SK-N-SH (cell line): ENCODE results near the gene RPS6KC1. TPM values are rescaled to one million over a fixed set of nuclear protein-coding genes. Genes with fewer than 3 reads are reported as not detected.

Source experiments
- CTCF ChIA-PET: fragments of 300-600, 350-600 bp; formaldehyde crosslinking; extraction: SDS; loops from one replicate; lab custom pipeline; 2021; lab: Yijun Ruan, JAX
- POLR2A ChIA-PET: fragments of 350-600 bp; sonication (Branson Sonifier 250); formaldehyde crosslinking; extraction: SDS; loops from one replicate; lab custom pipeline; 2020; ENCODE audit warnings: antibody characterized with exemption, inconsistent platforms; lab: Yijun Ruan, JAX
- DNase-seq: peaks from one replicate; pipeline ENCODE4 v3.0.0; 2012
- H2AFZ ChIP-seq: fragments of 200-600 bp; sonication (generic); 2 replicates; pipeline ENCODE4 v1.8.1; 2016; ENCODE audit warnings: antibody characterized with exemption, mild to moderate bottlenecking, low read depth
- H3F3A ChIP-seq: fragments of 200-600 bp; sonication (generic); replicated peaks from 2 replicates; pipeline ENCODE3; 2016; ENCODE audit warnings: antibody characterized with exemption, mild to moderate bottlenecking; ENCODE audit not compliant: insufficient read depth
- H3K27ac ChIP-seq, 2 experiments: fragments of 200-500 bp in 1 of 2; fragments of 200-600 bp in 1 of 2; sonication (Bioruptor generic) in 1 of 2; sonication (generic), shearing (Covaris generic) in 1 of 2; 2 replicates each; pipeline versions ENCODE4 v1.5.1 to v1.6.1; 2014 to 2016; ENCODE audit warnings: low read depth in 2 of 2, inconsistent platforms in 1 of 2, low read length in 1 of 2, mild to moderate bottlenecking in 1 of 2, mixed read lengths in 1 of 2
- H3K27me3 ChIP-seq: fragments of 200-600 bp; sonication (generic), shearing (Covaris generic); 2 replicates; pipeline ENCODE4 v1.6.1; 2016; ENCODE audit warnings: mixed run types; ENCODE audit not compliant: insufficient read depth
- H3K36me3 ChIP-seq, 2 experiments: fragments of 200-500 bp in 1 of 2; fragments of 200-600 bp in 1 of 2; sonication (Bioruptor generic) in 1 of 2; sonication (generic) in 1 of 2; replicated peaks in 1 of 2; 2 replicates each; pipeline versions ENCODE3 to v1.5.1; 2014 to 2016; ENCODE audit warnings: low read length in 1 of 2, mild to moderate bottlenecking in 1 of 2; ENCODE audit not compliant: insufficient read depth in 2 of 2, control insufficient read depth in 1 of 2
- H3K4me1 ChIP-seq, 2 experiments: fragments of 200-500 bp in 1 of 2; fragments of 200-600 bp in 1 of 2; sonication (Bioruptor generic) in 1 of 2; sonication (generic), shearing (Covaris generic) in 1 of 2; 2 replicates each; pipeline versions ENCODE4 v1.5.1 to v1.6.1; 2014 to 2016; ENCODE audit warnings: low read depth in 1 of 2, low read length in 1 of 2, mixed run types in 1 of 2; ENCODE audit not compliant: insufficient read depth in 2 of 2, control insufficient read depth in 1 of 2
- H3K4me2 ChIP-seq: fragments of 200-600 bp; sonication (generic), shearing (Covaris generic); 2 replicates; pipeline ENCODE4 v1.6.1; 2017; ENCODE audit warnings: mixed run types
- H3K4me3 ChIP-seq, 2 experiments: fragments of 200-500 bp in 1 of 2; fragments of 200-600 bp in 1 of 2; sonication (Bioruptor generic) in 1 of 2; sonication (generic), shearing (Covaris generic) in 1 of 2; 2 replicates each; pipeline versions ENCODE4 v1.5.1 to v1.8.1; 2014 to 2016; ENCODE audit warnings: low read depth in 2 of 2, inconsistent platforms in 1 of 2, low read length in 1 of 2, mild to moderate bottlenecking in 1 of 2, mixed read lengths in 1 of 2, moderate library complexity in 1 of 2
- H3K79me2 ChIP-seq: fragments of 200-600 bp; sonication (generic); 2 replicates; pipeline ENCODE4 v1.8.1; 2017; ENCODE audit warnings: mild to moderate bottlenecking; ENCODE audit not compliant: insufficient read depth
- H3K9ac ChIP-seq: fragments of 200-600 bp; sonication (generic); 2 replicates; pipeline ENCODE4 v1.6.1; 2017; ENCODE audit warnings: mixed run types
- H3K9me2 ChIP-seq: fragments of 200-600 bp; sonication (generic); 2 replicates; pipeline ENCODE4 v1.6.1; 2017; ENCODE audit warnings: mixed run types
- H3K9me3 ChIP-seq: fragments of 200-600 bp; sonication (generic); 2 replicates; pipeline ENCODE4 v1.6.1; 2017; ENCODE audit warnings: mixed run types, mild to moderate bottlenecking, moderate library complexity
- H4K20me1 ChIP-seq: fragments of 200-600 bp; sonication (generic); 2 replicates; pipeline ENCODE4 v1.6.1; 2017; ENCODE audit warnings: mild to moderate bottlenecking, mixed run types; ENCODE audit not compliant: insufficient read depth
- IRF3 ChIP-seq: fragments of 150-350 bp; IDR thresholded peaks from 2 replicates; pipeline ENCODE4 v1.6.1; 2016; ENCODE audit warnings: mild to moderate bottlenecking, low read depth, low read length
- NFIC ChIP-seq: IDR thresholded peaks from 2 replicates; pipeline ENCODE4 v1.4.0; 2012; ENCODE audit warnings: borderline replicate concordance
- NRF1 ChIP-seq: IDR thresholded peaks from 2 replicates; pipeline ENCODE4 v1.6.1; 2012; ENCODE audit warnings: low read depth, mild to moderate bottlenecking, low read length
- RCOR1 ChIP-seq: fragments of 150-350 bp; IDR thresholded peaks from 2 replicates; pipeline ENCODE4 v1.6.1; 2017; ENCODE audit warnings: antibody characterized with exemption, low read length
- REST ChIP-seq: IDR thresholded peaks from 2 replicates; pipeline ENCODE4 v1.6.1; 2012; ENCODE audit warnings: mild to moderate bottlenecking, low read depth, low read length, moderate library complexity
- SIN3A ChIP-seq: IDR thresholded peaks from 2 replicates; pipeline ENCODE4 v1.6.1; 2012; ENCODE audit warnings: low read depth, mild to moderate bottlenecking, low read length, moderate library complexity, borderline replicate concordance
- TAF1 ChIP-seq: IDR thresholded peaks from 2 replicates; pipeline ENCODE4 v1.6.1; 2012; ENCODE audit warnings: low read depth, mild to moderate bottlenecking, low read length, moderate library complexity, borderline replicate concordance
- TCF12 ChIP-seq: IDR thresholded peaks from 2 replicates; pipeline ENCODE4 v1.4.0; 2012
- USF1 ChIP-seq: IDR thresholded peaks from 2 replicates; pipeline ENCODE4 v1.4.0; 2012; ENCODE audit warnings: low read depth, borderline replicate concordance
- YY1 ChIP-seq: IDR thresholded peaks from 2 replicates; pipeline ENCODE4 v1.4.0; 2012; ENCODE audit warnings: low read depth, mild to moderate bottlenecking
- WGBS: methylation state at CpG from one replicate; pipeline ENCODE4 v1.1.6; 2017; ENCODE audit warnings: low lambda C conversion rate; 5-methylcytosine and 5-hydroxymethylcytosine counted together
- polyA plus RNA-seq, 3 experiments: library from polyadenylated mRNA; depleted of rRNA; stranded (reverse); fragments of >200 nt; gene quantifications; 2 replicates each; pipeline ENCODE4 v1.2.3, GENCODE V29; 2012

The RPS6KC1 gene
- polyA plus RNA-seq, 1 of the 3 experiments (the other 2 are of a cell fraction) = 7.8 TPM

- ChIA-PET POLR2A (interaction anchor here (0.5 kb wide), 1 partner anchor 17 kb away, joined by 4 read pairs; no protein-coding TSS in a partner anchor), CTCF (interaction anchor here (1.1 kb wide), 1 partner anchor 65 kb away, joined by 3 read pairs; no protein-coding TSS in a partner anchor)
- no peak overlapping the region for H3K9ac ChIP-seq
- H2AFZ ChIP-seq = no peak overlapping the region
- no peak for DNase-seq
- H3K79me2 ChIP-seq = no peaks in the 10 kb centered on the region
- no peak overlapping the region for H3K27ac ChIP-seq
- TF ChIP-seq REST (no peak), USF1 (no peak)
- H3K9me3 ChIP-seq = no peaks in the 10 kb centered on the region
- H3K4me2 ChIP-seq = no peak overlapping the region
- H3F3A ChIP-seq = no peaks in the 10 kb centered on the region
- no peaks in the 10 kb centered on the region for H3K36me3 ChIP-seq
- no peaks in the 10 kb centered on the region; the same call in 1 of the 2 replicates for H3K27me3 ChIP-seq
- H3K4me3 ChIP-seq = no peak overlapping the region
- no peaks in the 10 kb centered on the region for H4K20me1 ChIP-seq
- no peaks in the 10 kb centered on the region for H3K4me1 ChIP-seq
- no peaks in the 10 kb centered on the region for H3K9me2 ChIP-seq
These were observed 18.4 kb upstream of the RPS6KC1 start for GRCh38 chr1:213032651-213033050.

GRCh38 chr1:213034713-213035112 lies 16.3 kb upstream of the RPS6KC1 start:
- no peak overlapping the region for H3K27ac ChIP-seq
- H3K9me3 ChIP-seq = no peaks in the 10 kb centered on the region
- H3K4me2 ChIP-seq = no peak overlapping the region
- H3K4me1 ChIP-seq = no peaks in the 10 kb centered on the region
- no peaks in the 10 kb centered on the region; the same call in 1 of the 2 replicates for H3K27me3 ChIP-seq
- peaks cover 2% of the 10 kb centered on the region for H3F3A ChIP-seq
- CTCF ChIA-PET = no interaction called here
- no peak for TF ChIP-seq SIN3A
- no peak for TF ChIP-seq TCF12
- TF ChIP-seq, all 33 proteins: peak for 0
- Histone ChIP-seq H3K4me3 (no peak overlapping the region), H3K36me3 (no peaks in the 10 kb centered on the region), H3K9me2 (no peaks in the 10 kb centered on the region), H4K20me1 (no peaks in the 10 kb centered on the region), H3K79me2 (no peaks in the 10 kb centered on the region), H2AFZ (no peak overlapping the region), H3K9ac (no peak overlapping the region)
- POLR2A ChIA-PET = no interaction called here
- no peak for DNase-seq
- WGBS = no CpG with 5 or more reads among the region's 1 CpG

GRCh38 chr1:213035573-213035972 lies 15.5 kb upstream of the RPS6KC1 start:
- CTCF ChIA-PET = no interaction called here

More at GRCh38 chr1:213035573-213035972, 15.5 kb upstream of the RPS6KC1 start:
- no peak overlapping the region for H2AFZ ChIP-seq
- no peak for DNase-seq
- H3K27ac ChIP-seq = no peak overlapping the region
- H3K4me3 ChIP-seq = no peak overlapping the region
- no peaks in the 10 kb centered on the region for H3K9me2 ChIP-seq
- POLR2A ChIA-PET = no interaction called here
- H4K20me1 ChIP-seq = no peaks in the 10 kb centered on the region
- 79% methylated on average over 2 of the region's 2 CpGs for WGBS
- no peak overlapping the region for H3K9ac ChIP-seq
- no peak for TF ChIP-seq NRF1
- TF ChIP-seq NFIC = no peak
- TF ChIP-seq YY1 = no peak
- TF ChIP-seq IRF3 = no peak
- TF ChIP-seq RCOR1 = no peak
- TF ChIP-seq TAF1 = no peak
- H3K36me3 ChIP-seq = no peaks in the 10 kb centered on the region
- H3K4me1 ChIP-seq = no peaks in the 10 kb centered on the region
- no peaks in the 10 kb centered on the region for H3K9me3 ChIP-seq
- H3F3A ChIP-seq = peaks cover 5% of the 10 kb centered on the region
- no peaks in the 10 kb centered on the region; the same call in 1 of the 2 replicates for H3K27me3 ChIP-seq
- H3K4me2 ChIP-seq = no peak overlapping the region
- H3K79me2 ChIP-seq = no peaks in the 10 kb centered on the region
